HepG2 (cell line): ENCODE measurements around the gene TBL3. TPM values are rescaled to one million over a fixed set of nuclear protein-coding genes. Genes with fewer than 3 reads are reported as not detected.

ENCODE experiments used
- AKAP8 ChIP-seq: sonication (generic); formaldehyde crosslinking; IDR thresholded peaks from 2 replicates; pipeline ENCODE4 v1.5.1; 2020; ENCODE audit warnings: mild to moderate bottlenecking, missing genetic modification reagents
- CEBPG ChIP-seq: IDR thresholded peaks from 2 replicates; pipeline ENCODE4 v1.6.1; 2016
- GABPB1 ChIP-seq: IDR thresholded peaks from 2 replicates; pipeline ENCODE4 v1.6.1; 2016; ENCODE audit warnings: mild to moderate bottlenecking, missing genetic modification reagents, moderate library complexity, missing compliant biosample characterization
- KLF9 ChIP-seq: IDR thresholded peaks from 2 replicates; pipeline ENCODE4 v1.6.1; 2016; ENCODE audit warnings: low read depth
- LBX2 ChIP-seq: sonication (generic); formaldehyde crosslinking; IDR thresholded peaks from 2 replicates; pipeline ENCODE4 v1.5.0; 2020; ENCODE audit warnings: missing genetic modification reagents, mild to moderate bottlenecking, borderline replicate concordance
- NCOA2 ChIP-seq: sonication (generic); formaldehyde crosslinking; IDR thresholded peaks from 2 replicates; pipeline ENCODE4 v1.8.0; 2022; ENCODE audit warnings: inconsistent platforms
- NFYC ChIP-seq: IDR thresholded peaks from 2 replicates; pipeline ENCODE4 v1.6.1; 2016; ENCODE audit warnings: missing genetic modification reagents, missing compliant biosample characterization
- POLR2AphosphoS5 ChIP-seq: IDR thresholded peaks from 2 replicates; pipeline ENCODE4 v1.6.1; 2012; ENCODE audit warnings: low read depth, low read length
- RARG ChIP-seq: sonication (generic); formaldehyde crosslinking; IDR thresholded peaks from 2 replicates; pipeline ENCODE4 v1.4.0; 2020; ENCODE audit warnings: low read depth, mild to moderate bottlenecking, missing genetic modification reagents
- SMARCE1 ChIP-seq: fragments of 450-650 bp; IDR thresholded peaks from 2 replicates; pipeline ENCODE4 v1.6.1; 2017; ENCODE audit warnings: borderline replicate concordance
- SP4 ChIP-seq: sonication (generic); formaldehyde crosslinking; IDR thresholded peaks from 2 replicates; pipeline ENCODE4 v1.8.1; 2023; ENCODE audit warnings: mild to moderate bottlenecking, missing genetic modification reagents
- STAT5B ChIP-seq: sonication (generic); formaldehyde crosslinking; IDR thresholded peaks from 2 replicates; pipeline ENCODE4 v1.4.0; 2020; ENCODE audit warnings: missing genetic modification reagents
- TBL1XR1 ChIP-seq: fragments of 150-350 bp; IDR thresholded peaks from 2 replicates; pipeline ENCODE4 v1.6.1; 2014; ENCODE audit warnings: borderline replicate concordance, low read length; ENCODE audit not compliant: partially characterized antibody
- TEAD2 ChIP-seq: sonication (generic); formaldehyde crosslinking; IDR thresholded peaks from 2 replicates; pipeline ENCODE4 v1.9.0; 2021; ENCODE audit warnings: missing genetic modification reagents
- ZC3H4 ChIP-seq: sonication (generic); formaldehyde crosslinking; IDR thresholded peaks from 2 replicates; pipeline ENCODE4 v1.4.0; 2020; ENCODE audit warnings: missing genetic modification reagents, borderline replicate concordance
- ZNF256 ChIP-seq: sonication (generic); formaldehyde crosslinking; conservative IDR thresholded peaks from 2 replicates; pipeline ENCODE4 v1.4.0; 2020; ENCODE audit warnings: missing genetic modification reagents
- ZNF550 ChIP-seq: sonication (generic); formaldehyde crosslinking; IDR thresholded peaks from 2 replicates; pipeline ENCODE4 v1.4.0; 2020; ENCODE audit warnings: mild to moderate bottlenecking, missing genetic modification reagents, borderline replicate concordance
- ZNF615 ChIP-seq: sonication (generic); formaldehyde crosslinking; IDR thresholded peaks from 2 replicates; pipeline ENCODE4 v1.5.0; 2020; ENCODE audit warnings: mild to moderate bottlenecking, missing genetic modification reagents, borderline replicate concordance
- ZNF75D ChIP-seq: sonication (generic); formaldehyde crosslinking; IDR thresholded peaks from 2 replicates; pipeline ENCODE4 v1.8.1; 2023; ENCODE audit warnings: missing genetic modification reagents, mild to moderate bottlenecking, borderline replicate concordance
- ZNF772 ChIP-seq: sonication (generic); formaldehyde crosslinking; IDR thresholded peaks from 2 replicates; pipeline ENCODE4 v1.5.0; 2020; ENCODE audit warnings: mild to moderate bottlenecking, missing genetic modification reagents
- ZNF790 ChIP-seq: sonication (generic); formaldehyde crosslinking; IDR thresholded peaks from 2 replicates; pipeline ENCODE4 v1.8.0; 2022; ENCODE audit warnings: missing genetic modification reagents, mild to moderate bottlenecking, borderline replicate concordance
- polyA plus RNA-seq, 8 experiments: library from polyadenylated mRNA; depleted of rRNA in 3 of 8; stranded (reverse) in 7 of 8; unstranded in 1 of 8; fragments of >200 nt; fragmentation: Illumina TruSeq in 4 of 8; extraction: Trizol in 4 of 8; gene quantifications; 2 replicates each; pipeline versions ENCODE4 v1.2.1 to v1.2.3, GENCODE V29; 2011 to 2016; ENCODE audit warnings: low read depth in 4 of 8, missing spikeins in 1 of 8, mixed read lengths in 1 of 8; ENCODE audit not compliant: insufficient read depth in 1 of 8
- total RNA-seq, 5 experiments: library from RNA; depleted of rRNA; stranded (reverse); fragments of >200 nt; fragmentation: Illumina TruSeq; extraction: Trizol; gene quantifications; 2 replicates each; pipeline ENCODE4 v1.2.3, GENCODE V29; 2016; ENCODE audit warnings: low read depth in 1 of 5
- TF ChIP-seq, protein P1 (sequence below): sonication (generic); formaldehyde crosslinking; IDR thresholded peaks from 2 replicates; pipeline ENCODE4 v1.8.1; 2022; ENCODE audit warnings: low read depth, mild to moderate bottlenecking, missing genetic modification reagents
- TF ChIP-seq, protein P2 (sequence below), 2 experiments: IDR thresholded peaks; 2 replicates each; pipeline ENCODE4 v1.6.1; 2011 to 2012; ENCODE audit warnings: low read length in 2 of 2, borderline replicate concordance in 1 of 2, low read depth in 1 of 2, mild to moderate bottlenecking in 1 of 2, moderate library complexity in 1 of 2

TBL3 gene
- total and polyA plus RNA-seq, 2 of the 13 experiments (the other 11 are each of a cell fraction or from before 2014, with no cell fraction given) = 16.8 to 38.0 TPM

GRCh38 chr16:1940273-1941161, 31.3 kb upstream of the TBL3 start (continued):
- TF ChIP-seq CEBPG (CRISPR knock-in tag) (peak; percentile 57), RARG (CRISPR knock-in tag) (no peak), KLF9 (CRISPR knock-in tag) (peak; percentile 67; the same call in 1 of the 2 replicates), STAT5B (CRISPR knock-in tag) (no peak), AKAP8 (peak; percentile 18; the same call in 1 of the 2 replicates), POLR2AphosphoS5 (peak; percentile 76), ZNF615 (CRISPR knock-in tag) (peak; percentile 83; the same call in 1 of the 2 replicates), ZC3H4 (CRISPR knock-in tag) (peak; percentile 83; the same call in 1 of the 2 replicates), ZNF550 (no peak), GABPB1 (CRISPR knock-in tag) (peak; percentile 35), ZNF790 (CRISPR knock-in tag) (no peak), ZNF75D (CRISPR knock-in tag) (no peak), SP4 (no peak), TEAD2 (CRISPR knock-in tag) (no peak), TBL1XR1 (no peak), NFYC (no peak), ZNF256 (CRISPR knock-in tag) (no peak), SMARCE1 (no peak), LBX2 (CRISPR knock-in tag) (no peak), NCOA2 (CRISPR knock-in tag) (peak; percentile 78), ZNF772 (CRISPR knock-in tag) (peak; percentile 75; the same call in 1 of the 2 replicates)
- TF ChIP-seq, protein P1, sequence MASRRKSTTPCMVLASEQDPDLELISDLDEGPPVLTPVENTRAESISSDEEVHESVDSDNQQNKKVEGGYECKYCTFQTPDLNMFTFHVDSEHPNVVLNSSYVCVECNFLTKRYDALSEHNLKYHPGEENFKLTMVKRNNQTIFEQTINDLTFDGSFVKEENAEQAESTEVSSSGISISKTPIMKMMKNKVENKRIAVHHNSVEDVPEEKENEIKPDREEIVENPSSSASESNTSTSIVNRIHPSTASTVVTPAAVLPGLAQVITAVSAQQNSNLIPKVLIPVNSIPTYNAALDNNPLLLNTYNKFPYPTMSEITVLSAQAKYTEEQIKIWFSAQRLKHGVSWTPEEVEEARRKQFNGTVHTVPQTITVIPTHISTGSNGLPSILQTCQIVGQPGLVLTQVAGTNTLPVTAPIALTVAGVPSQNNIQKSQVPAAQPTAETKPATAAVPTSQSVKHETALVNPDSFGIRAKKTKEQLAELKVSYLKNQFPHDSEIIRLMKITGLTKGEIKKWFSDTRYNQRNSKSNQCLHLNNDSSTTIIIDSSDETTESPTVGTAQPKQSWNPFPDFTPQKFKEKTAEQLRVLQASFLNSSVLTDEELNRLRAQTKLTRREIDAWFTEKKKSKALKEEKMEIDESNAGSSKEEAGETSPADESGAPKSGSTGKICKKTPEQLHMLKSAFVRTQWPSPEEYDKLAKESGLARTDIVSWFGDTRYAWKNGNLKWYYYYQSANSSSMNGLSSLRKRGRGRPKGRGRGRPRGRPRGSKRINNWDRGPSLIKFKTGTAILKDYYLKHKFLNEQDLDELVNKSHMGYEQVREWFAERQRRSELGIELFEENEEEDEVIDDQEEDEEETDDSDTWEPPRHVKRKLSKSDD (CRISPR knock-in tag) = no peak
- TF ChIP-seq, protein P2, sequence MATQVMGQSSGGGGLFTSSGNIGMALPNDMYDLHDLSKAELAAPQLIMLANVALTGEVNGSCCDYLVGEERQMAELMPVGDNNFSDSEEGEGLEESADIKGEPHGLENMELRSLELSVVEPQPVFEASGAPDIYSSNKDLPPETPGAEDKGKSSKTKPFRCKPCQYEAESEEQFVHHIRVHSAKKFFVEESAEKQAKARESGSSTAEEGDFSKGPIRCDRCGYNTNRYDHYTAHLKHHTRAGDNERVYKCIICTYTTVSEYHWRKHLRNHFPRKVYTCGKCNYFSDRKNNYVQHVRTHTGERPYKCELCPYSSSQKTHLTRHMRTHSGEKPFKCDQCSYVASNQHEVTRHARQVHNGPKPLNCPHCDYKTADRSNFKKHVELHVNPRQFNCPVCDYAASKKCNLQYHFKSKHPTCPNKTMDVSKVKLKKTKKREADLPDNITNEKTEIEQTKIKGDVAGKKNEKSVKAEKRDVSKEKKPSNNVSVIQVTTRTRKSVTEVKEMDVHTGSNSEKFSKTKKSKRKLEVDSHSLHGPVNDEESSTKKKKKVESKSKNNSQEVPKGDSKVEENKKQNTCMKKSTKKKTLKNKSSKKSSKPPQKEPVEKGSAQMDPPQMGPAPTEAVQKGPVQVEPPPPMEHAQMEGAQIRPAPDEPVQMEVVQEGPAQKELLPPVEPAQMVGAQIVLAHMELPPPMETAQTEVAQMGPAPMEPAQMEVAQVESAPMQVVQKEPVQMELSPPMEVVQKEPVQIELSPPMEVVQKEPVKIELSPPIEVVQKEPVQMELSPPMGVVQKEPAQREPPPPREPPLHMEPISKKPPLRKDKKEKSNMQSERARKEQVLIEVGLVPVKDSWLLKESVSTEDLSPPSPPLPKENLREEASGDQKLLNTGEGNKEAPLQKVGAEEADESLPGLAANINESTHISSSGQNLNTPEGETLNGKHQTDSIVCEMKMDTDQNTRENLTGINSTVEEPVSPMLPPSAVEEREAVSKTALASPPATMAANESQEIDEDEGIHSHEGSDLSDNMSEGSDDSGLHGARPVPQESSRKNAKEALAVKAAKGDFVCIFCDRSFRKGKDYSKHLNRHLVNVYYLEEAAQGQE (IDR thresholded peaks at IDR 0.05; ENCODE audit: borderline replicate concordance in 1 of 2, low read depth in 1 of 2, low read length in 2 of 2) = peak in 1 of 2 experiments; percentile 72; a peak in 2 of 4 replicates
